Measurements from ENCODE around the gene E4F1.
"Not testable (repeated sequence)": the region's sequence is repeated elsewhere in the genome, so short reads cannot be mapped to it uniquely, and the experiment has no call there.

Gene E4F1

DNA sequence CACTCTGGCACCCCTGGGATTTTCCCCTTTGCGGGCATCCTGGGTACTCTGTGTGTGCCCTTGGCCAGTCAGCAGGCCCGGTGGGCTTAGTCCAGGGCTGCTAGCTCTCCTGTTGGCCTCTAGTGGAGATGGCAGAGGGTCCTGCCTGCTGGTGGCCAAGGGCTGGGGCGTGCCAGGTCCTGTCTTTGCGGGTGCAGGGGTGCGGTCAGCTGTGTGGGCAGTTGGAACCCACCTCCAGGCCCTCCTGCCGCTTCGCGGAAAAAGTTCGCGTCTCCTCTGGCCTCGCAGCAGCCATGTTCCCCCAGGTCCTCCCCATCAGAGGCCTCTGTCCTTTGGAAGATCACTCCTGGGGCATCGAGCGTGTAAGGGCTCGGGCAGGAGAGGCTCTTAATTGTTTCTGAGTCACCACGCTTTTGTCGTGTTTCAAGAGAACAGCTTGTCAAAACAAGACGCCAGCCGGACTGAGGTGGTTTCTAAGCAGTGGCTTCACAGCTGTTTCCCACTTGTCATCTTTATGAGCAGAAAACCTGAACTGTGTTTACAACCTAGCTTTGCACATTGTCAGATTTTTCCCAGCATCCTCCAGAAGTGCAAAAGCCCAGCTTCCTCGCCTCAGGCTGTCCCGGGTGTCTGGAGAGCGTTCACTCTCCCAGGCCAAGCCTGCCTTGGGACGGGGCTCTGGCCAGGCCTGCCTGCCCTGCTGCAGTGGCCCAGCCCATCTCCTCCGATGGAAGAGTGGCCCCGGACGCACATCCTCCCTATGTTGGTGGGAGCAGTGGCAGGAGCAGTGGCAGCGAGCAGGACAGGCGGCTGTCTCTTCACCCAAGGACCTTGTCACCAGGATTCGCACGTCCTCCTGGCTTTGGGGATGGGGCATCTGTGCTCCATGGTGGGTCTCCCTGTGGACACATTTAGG is 7.9 kb downstream of the E4F1 start:
- no peak for DNase-seq (ENCODE audit: low read depth)

- DNase-seq (ENCODE audit: low read depth) = no peak
Measured at GRCh38 chr16:2232094-2232990, 9.0 kb downstream of the E4F1 start.

GRCh38 chr16:2233046-2233775 is 9.8 kb downstream of the E4F1 start:
- DNase-seq (ENCODE audit: low read depth) = no peak

- DNase-seq (ENCODE audit: low read depth) = no peak
Measured at GRCh38 chr16:2233872-2234812, 10.8 kb downstream of the E4F1 start.

DNA sequence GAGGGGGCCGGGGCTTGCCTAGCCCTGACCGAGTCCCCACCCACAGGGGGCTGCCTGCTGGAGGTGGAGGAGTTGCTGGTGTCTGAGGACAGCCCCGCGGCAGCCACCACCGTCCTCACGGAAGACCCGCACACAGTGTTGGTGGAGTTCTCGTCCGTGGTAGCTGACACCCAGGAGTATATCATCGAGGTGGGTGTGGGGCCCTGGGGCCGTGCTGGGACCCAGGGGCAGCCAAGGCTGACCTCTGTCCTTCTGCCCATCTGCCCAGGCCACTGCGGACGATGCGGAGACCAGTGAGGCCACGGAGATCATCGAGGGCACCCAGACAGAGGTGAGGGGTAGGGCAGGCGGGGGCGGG is 11.4 kb downstream of the E4F1 start:
- no peak for DNase-seq (ENCODE audit: low read depth)

DNA sequence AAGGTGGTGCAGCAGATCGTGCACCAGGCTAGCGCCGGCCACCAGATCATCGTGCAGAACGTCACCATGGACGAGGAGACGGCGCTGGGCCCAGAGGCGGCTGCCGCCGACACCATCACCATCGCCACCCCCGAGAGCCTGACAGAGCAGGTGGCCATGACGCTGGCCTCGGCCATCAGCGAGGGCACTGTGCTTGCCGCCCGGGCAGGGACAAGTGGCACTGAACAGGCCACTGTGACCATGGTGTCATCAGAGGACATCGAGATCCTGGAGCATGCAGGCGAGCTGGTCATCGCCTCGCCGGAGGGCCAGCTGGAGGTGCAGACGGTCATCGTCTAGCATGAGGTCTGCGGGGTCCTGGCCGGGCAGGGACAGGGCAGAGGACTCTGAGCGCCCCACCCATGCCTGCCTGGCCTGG is 11.9 kb downstream of the E4F1 start:
- no peak for DNase-seq (ENCODE audit: low read depth)

GRCh38 chr16:2235695-2236336 is 12.4 kb downstream of the E4F1 start:
- no peak for DNase-seq (ENCODE audit: low read depth)

DNA sequence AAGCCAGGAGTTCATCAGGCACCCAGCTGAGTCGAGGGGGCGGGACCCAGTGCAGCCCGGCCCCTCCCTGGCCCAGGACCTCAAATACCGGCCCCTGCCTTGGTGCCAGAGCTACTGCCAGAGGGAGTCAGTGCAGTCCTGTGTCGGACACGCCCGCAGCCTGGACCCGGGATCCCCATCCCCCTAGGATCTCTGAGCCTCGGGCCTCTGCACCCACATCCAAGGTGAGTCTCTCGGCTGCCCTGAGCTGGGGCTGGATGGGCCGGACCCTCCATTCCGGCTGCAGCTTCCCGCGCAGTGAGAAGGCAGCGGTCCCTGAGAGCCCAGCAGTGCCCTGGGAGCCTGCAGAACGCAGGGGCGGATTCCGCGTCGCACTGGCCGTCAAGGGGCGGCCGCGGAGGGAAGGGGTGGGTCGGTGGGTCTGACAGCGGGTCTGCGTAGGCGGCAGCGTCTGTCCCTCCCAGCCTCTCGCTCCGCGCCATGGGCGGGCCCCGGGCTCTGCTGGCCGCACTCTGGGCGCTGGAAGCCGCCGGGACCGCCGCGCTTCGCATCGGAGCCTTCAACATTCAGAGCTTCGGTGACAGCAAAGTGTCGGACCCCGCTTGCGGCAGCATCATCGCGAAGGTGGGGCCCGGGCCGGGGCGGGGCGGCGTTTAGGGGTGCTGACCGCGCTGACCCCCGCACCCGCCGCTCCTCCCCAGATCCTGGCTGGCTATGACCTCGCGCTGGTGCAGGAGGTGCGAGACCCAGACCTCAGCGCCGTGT is 13.1 kb downstream of the E4F1 start, which contains the start of gene DNASE1L2:
Gene DNASE1L2 (plus strand): TSS at position 108 of the 765 bp plus-strand sequence. CDS start 373 bp downstream, at position 481.
- no peak for DNase-seq (ENCODE audit: low read depth)

GRCh38 chr16:2237102-2237482 is 13.7 kb downstream of the E4F1 start:
- DNase-seq (ENCODE audit: low read depth) = no peak

DNA sequence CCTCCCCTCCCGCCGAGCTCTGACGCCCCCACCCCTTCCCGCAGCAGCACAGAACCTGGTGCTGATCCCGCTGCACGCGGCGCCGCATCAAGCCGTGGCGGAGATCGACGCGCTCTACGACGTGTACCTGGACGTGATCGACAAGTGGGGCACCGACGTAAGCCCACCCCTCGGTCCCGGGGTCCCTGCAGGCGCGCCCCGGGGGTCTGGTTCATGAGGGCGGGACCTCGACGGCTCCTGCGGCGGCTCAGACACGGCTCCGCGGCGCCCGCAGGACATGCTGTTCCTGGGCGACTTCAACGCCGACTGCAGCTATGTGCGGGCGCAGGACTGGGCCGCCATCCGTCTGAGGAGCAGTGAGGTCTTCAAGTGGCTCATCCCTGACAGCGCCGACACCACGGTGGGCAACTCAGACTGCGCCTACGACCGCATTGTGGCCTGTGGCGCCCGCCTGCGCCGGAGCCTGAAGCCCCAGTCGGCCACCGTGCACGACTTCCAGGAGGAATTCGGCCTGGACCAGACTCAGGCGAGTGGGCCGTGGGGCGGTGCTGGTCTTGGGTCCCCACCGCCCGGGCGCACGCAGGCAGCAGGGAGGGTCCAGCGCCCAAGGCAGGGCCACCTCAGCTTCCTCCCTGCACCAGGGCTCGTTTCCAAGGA is 14.2 kb downstream of the E4F1 start:
- no peak for DNase-seq (ENCODE audit: low read depth)

DNA sequence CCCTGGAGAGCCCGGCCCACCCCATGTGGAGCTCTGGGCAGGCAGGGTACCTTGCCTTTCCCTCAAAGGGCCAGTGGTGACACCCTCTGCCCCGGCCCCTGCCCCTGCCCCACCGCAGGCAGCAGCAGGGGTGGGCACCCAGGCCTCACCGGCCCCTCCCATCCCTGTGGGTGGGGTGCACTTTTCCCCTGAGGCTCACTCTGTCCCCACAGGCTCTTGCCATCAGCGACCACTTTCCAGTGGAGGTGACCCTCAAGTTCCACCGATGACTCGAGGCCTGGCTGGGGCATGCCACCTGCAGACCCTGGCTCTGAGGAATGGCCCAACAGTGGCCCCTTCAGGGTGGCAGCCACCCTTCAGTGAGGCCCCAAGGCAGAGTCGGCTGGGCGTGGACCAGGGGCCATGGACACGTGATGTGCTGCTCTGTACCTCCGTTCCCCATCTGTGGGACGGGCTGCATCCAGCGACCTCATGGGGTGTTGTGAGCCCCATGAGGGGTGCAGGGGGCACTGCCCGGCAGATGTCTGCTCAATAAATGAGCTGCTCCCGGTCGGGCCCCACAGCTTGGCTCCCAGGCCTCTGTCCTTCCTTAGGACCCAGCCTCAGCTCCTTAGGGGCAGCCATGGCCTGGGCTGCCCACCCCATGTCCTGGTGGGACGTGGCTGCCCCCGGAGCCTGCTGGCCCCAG is 14.9 kb downstream of the E4F1 start:
- no peak for DNase-seq (ENCODE audit: low read depth)

GRCh38 chr16:2238838-2239675 is 15.7 kb downstream of the E4F1 start:
- DNase-seq (ENCODE audit: low read depth) = no peak

GRCh38 chr16:2240331-2240730 is 16.9 kb downstream of the E4F1 start:
- not testable (repeated sequence) for DNase-seq (ENCODE audit: low read depth)

GRCh38 chr16:2242598-2242997 is 19.2 kb downstream of the E4F1 start:
- DNase-seq (ENCODE audit: low read depth) = no peak

- no peak for DNase-seq (ENCODE audit: low read depth)
Measured at GRCh38 chr16:2243031-2243528, 19.7 kb downstream of the E4F1 start.

DNA sequence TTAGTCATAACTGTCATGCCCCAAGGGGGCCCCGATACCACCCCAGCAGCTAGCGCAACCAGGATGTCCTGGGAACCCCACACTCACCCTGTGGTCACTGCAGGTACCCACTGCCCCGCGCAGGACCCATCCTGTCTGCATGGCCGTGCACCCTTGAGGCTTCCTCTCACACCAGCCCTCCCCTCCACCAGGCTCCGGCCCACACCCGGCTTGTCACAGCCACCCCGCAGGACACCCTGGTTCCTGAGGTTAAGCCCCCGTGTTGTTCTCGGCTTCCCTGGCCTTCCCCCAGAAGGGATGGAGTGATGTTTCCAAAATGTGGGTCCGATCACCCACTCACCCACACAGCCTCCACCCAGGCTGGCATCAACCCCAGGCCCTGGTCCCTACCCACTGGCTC is 20.4 kb downstream of the E4F1 start:
- DNase-seq (ENCODE audit: low read depth) = no peak

DNA sequence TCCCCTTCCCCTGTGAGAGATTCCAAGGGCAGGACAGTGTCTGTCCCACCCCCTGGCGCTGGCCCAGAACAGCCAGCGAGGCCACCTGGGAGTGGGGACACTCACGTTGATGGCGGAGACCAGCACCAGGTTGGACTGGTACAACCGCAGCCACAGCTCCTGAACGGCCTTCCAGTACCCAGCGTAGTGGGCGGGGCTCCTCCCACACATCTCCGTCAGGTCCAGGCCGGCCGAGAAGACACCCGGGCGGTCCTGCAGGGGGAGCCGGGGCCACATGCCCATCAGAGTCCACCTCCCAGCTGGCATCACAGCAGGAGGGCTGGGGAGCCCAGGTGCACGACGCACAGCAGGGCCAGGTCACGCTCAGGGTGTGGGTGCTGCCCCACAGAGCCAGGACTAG is 20.9 kb downstream of the E4F1 start:
- no peak for DNase-seq (ENCODE audit: low read depth)
